Measurements from ENCODE around the gene EOLA1. TPM values are rescaled to one million over a fixed set of nuclear protein-coding genes. Genes with fewer than 3 reads are reported as not detected.

The EOLA1 gene
- total and polyA plus RNA-seq, 2 experiments from 2014 or later: 2.5 to 3.3 TPM

- no peak overlapping the region for H3K27ac Mint-ChIP-seq
- H3K27ac ChIP-seq (ENCODE audit: low read depth): no peak overlapping the region
- no peak for TF ChIP-seq REST (IDR thresholded peaks at IDR 0.05; ENCODE audit: unreplicated experiment)
- TF ChIP-seq ZNF462 (CRISPR knock-in tag; IDR thresholded peaks at IDR 0.05): no peak
- TF ChIP-seq POLR2AphosphoS5 (IDR thresholded peaks at IDR 0.05; ENCODE audit: low read depth): no peak
- no peak for TF ChIP-seq CREB1 (CRISPR knock-in tag; IDR thresholded peaks at IDR 0.05; ENCODE audit: low read depth)
- no peak for TF ChIP-seq EZH2phosphoT487 (IDR thresholded peaks at IDR 0.05; ENCODE audit: unreplicated experiment)
- TF ChIP-seq ZNF114 (CRISPR knock-in tag; IDR thresholded peaks at IDR 0.05): no peak
- no peak for TF ChIP-seq NANOG (IDR thresholded peaks at IDR 0.05; ENCODE audit: borderline replicate concordance)
- TF ChIP-seq ETS1 (IDR thresholded peaks at IDR 0.05): no peak
- TF ChIP-seq EZH2 (IDR thresholded peaks at IDR 0.05; ENCODE audit: low read depth, unreplicated experiment): no peak
- TF ChIP-seq JUNB (IDR thresholded peaks at IDR 0.05; ENCODE audit: unreplicated experiment): no peak
- TF ChIP-seq ZNF331 (CRISPR knock-in tag; IDR thresholded peaks at IDR 0.05; ENCODE audit: low read depth): no peak
- no peak for ATAC-seq
- no peaks in the 10 kb centered on the region for H3K9me2 ChIP-seq (ENCODE audit: insufficient read depth)
- no peaks in the 10 kb centered on the region for H3K4me1 ChIP-seq (ENCODE audit: insufficient read depth)
- no peak overlapping the region for H3K4me3 ChIP-seq
- H3K9me3 Mint-ChIP-seq: no peaks in the 10 kb centered on the region
- H3K27me3 Mint-ChIP-seq (ENCODE audit: insufficient read depth, low read depth, poor library complexity): peaks cover 4% of the 10 kb centered on the region
- H3K36me3 Mint-ChIP-seq (ENCODE audit: low read depth): no peaks in the 10 kb centered on the region
- H3K27me3 ChIP-seq (ENCODE audit: insufficient read depth): no peaks in the 10 kb centered on the region
- DNase-seq (ENCODE audit: low spot score): no peak
- H3K36me3 ChIP-seq (ENCODE audit: insufficient read depth): no peaks in the 10 kb centered on the region
- no peak overlapping the region for H3K4me2 ChIP-seq
- no peak overlapping the region for H2AFZ ChIP-seq
- no peaks in the 10 kb centered on the region for H3F3A ChIP-seq (replicated peaks; ENCODE audit: low read depth)
- H3K79me2 ChIP-seq (replicated peaks; ENCODE audit: insufficient read depth): no peaks in the 10 kb centered on the region
- peaks cover 2% of the 10 kb centered on the region; the same call in 2 of the 3 replicates for H3K4me1 Mint-ChIP-seq
- H4K20me1 ChIP-seq (replicated peaks; ENCODE audit: insufficient read depth): no peaks in the 10 kb centered on the region
- no peak overlapping the region for H3K4me3 Mint-ChIP-seq
Measured at GRCh38 chrX:149517308-149517707, 23.5 kb upstream of the EOLA1 start.

Data from GM23338 (cell line).